Dendritic cell treated with granulocyte-macrophage colony-stimulating factor and Interleukin-4, amounts not matched to agents 40 ng/mL and 50 ng/mL, for 4 days (primary cell): ENCODE results near the gene DRAP1.
A peak's percentile ranks its signal among the peaks of the same experiment; 100 is the strongest.
"Not testable (repeated sequence)": the region's sequence is repeated elsewhere in the genome, so short reads cannot be mapped to it uniquely, and the experiment has no call there.

Experiments used
- H3K27ac Mint-ChIP-seq: one replicate; pipeline ENCODE4 v1.8.0; 2022; ENCODE audit warnings: mild to moderate bottlenecking, mixed read lengths
- H3K27me3 Mint-ChIP-seq: one replicate; pipeline ENCODE4 v1.8.0; 2022; ENCODE audit warnings: mild to moderate bottlenecking, mixed read lengths
- H3K36me3 Mint-ChIP-seq: one replicate; pipeline ENCODE4 v1.8.0; 2022; ENCODE audit warnings: low read depth, mixed read lengths
- H3K4me1 Mint-ChIP-seq: one replicate; pipeline ENCODE4 v1.8.0; 2022; ENCODE audit warnings: low read depth, mixed read lengths
- H3K4me3 Mint-ChIP-seq: one replicate; pipeline ENCODE4 v1.8.0; 2022; ENCODE audit warnings: mild to moderate bottlenecking, moderate library complexity, mixed read lengths
- H3K9me3 Mint-ChIP-seq: one replicate; pipeline ENCODE4 v1.8.0; 2022; ENCODE audit warnings: mixed read lengths
- intact Hi-C: fragments of 100-400 bp; cut with micrococcal nuclease; formaldehyde crosslinking; loops from one replicate; pipeline ENCODE4 v1.15.0; 2022

DRAP1 gene

DNA sequence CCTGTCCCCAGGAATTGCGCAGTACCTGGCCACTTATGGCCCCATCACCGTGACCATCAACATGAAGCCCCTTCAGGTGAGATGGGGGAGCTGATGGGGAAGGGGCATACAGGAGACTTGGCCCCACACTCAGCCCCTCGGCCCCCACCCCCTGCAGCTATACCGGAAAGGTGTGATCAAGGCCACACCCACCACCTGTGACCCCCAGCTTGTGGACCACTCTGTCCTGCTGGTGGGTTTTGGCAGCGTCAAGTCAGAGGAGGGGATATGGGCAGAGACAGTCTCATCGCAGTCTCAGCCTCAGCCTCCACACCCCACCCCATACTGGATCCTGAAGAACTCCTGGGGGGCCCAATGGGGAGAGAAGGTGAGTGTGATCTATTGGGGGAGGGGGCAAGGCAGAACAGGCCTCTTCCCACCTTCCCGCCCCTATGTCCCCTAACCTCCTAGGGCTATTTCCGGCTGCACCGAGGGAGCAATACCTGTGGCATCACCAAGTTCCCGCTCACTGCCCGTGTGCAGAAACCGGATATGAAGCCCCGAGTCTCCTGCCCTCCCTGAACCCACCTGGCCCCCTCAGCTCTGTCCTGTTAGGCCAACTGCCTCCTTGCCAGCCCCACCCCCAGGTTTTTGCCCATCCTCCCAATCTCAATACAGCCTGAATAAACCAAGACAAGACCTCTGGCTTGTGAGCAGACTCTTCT is 36.0 kb upstream of the DRAP1 start:
- intact Hi-C loops, result no loop called here
- Mint-ChIP-seq H3K4me3 (no peak overlapping the region), H3K36me3 (peaks cover 65% of the 10 kb centered on the region), H3K27ac (no peak overlapping the region), H3K27me3 (peaks cover 3% of the 10 kb centered on the region), H3K4me1 (peaks cover 75% of the 10 kb centered on the region), H3K9me3 (no peaks in the 10 kb centered on the region)

DNA sequence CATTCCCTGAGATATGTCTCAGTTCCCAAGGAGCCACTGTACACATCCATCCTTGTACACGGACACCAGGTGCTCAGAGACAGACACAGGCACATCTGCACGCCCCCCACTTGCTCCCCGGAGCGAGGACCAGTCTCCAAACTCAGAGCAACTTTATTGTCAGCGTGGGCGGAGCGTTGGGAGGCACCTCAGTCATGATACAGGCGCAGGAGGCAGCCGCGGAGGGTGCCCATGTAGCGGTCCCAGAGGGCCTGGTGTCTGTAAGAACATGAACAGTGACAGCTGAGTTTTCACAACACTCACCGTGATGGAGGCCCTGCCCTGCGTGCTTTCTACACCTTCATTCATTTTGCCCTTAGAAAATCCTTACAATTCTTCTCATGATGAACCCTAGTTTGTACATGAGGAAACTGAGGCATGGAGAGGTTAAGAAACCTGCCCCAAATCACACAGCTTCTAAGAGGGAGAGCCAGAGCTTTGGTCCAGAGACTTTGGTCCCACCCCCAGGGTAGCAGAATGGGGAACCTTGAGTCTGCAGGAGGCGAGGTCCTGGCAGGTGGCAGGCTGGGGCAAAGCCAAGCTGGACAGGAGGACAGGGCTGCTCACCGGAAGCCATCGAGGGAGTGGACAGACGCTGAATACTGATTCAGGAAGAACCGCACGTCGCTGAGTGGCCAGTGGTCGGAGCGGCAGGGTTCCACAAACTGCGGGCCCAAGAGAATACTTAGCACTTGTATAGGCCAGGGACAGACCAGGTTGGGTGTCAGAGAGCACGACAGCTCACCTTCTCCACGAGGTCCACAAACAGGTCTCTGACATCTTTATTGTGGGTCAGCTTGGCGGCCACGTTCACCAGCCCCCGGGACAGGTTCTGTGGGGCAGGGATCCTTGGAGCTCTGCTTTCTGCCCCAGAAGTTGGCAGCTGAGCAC is 35.2 kb upstream of the DRAP1 start:
- peaks cover 2% of the 10 kb centered on the region for H3K27me3 Mint-ChIP-seq
- H3K4me1 Mint-ChIP-seq, result peaks cover 75% of the 10 kb centered on the region
- no peak overlapping the region for H3K4me3 Mint-ChIP-seq
- H3K36me3 Mint-ChIP-seq, result peaks cover 74% of the 10 kb centered on the region
- intact Hi-C loops, result loop anchor here (1.0 to 2.0 kb wide), 2 partner anchors 105 to 173 kb away; no protein-coding TSS in a partner anchor
- H3K9me3 Mint-ChIP-seq, result no peaks in the 10 kb centered on the region
- H3K27ac Mint-ChIP-seq, result no peak overlapping the region

DNA sequence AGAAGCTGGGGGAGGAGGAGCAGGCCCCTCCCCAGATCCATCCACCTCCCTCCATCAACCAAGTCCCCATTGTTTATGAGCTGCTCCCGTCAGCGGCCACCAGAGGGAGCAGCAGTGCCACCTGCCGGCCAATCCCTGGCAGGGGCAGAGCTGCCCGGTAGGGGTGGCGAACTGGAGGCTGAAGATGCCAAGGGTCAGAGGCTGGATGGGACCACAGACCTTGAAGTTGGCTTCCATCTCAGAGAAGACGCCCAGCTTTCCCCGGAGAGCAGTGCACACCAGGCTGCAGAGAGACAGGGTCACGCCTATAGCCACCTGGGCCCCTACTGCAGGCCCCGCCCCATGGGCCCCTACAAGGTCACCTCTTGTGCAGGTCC is 34.5 kb upstream of the DRAP1 start:
- no peaks in the 10 kb centered on the region for H3K27me3 Mint-ChIP-seq
- intact Hi-C loops, result loop anchor here (1.0 to 2.0 kb wide), 2 partner anchors 105 to 174 kb away; no protein-coding TSS in a partner anchor
- no peaks in the 10 kb centered on the region for H3K9me3 Mint-ChIP-seq
- no peak overlapping the region for H3K4me3 Mint-ChIP-seq
- peaks cover 75% of the 10 kb centered on the region for H3K4me1 Mint-ChIP-seq
- no peak overlapping the region for H3K27ac Mint-ChIP-seq
- peaks cover 74% of the 10 kb centered on the region for H3K36me3 Mint-ChIP-seq

DNA sequence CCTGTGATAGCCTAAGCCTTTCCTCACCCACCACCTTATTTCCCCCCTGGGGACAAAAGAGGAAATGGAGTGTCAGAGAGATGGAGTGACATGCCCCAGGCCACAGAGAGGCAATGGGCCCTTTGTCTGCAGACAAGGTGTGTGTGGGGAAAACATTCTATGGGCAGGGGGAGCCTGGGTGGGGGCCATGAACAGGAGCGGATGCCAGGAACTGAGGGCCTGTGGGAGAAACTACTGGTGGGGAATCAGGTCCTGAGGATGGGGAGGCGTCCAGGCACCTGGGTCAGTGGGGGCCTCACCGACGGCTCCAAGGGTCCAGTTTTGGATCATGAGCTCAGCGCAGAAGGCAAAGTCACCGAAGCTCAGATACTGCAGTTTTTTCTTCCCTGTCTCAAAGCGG is 34.0 kb upstream of the DRAP1 start:
- no peak overlapping the region for H3K4me3 Mint-ChIP-seq
- H3K36me3 Mint-ChIP-seq, result peaks cover 74% of the 10 kb centered on the region
- no peaks in the 10 kb centered on the region for H3K9me3 Mint-ChIP-seq
- H3K4me1 Mint-ChIP-seq, result peaks cover 75% of the 10 kb centered on the region
- H3K27ac Mint-ChIP-seq, result no peak overlapping the region
- intact Hi-C loops, result loop anchor here (2.0 kb wide), 1 partner anchor 174 kb away; no protein-coding TSS in a partner anchor
- H3K27me3 Mint-ChIP-seq, result no peaks in the 10 kb centered on the region

DNA sequence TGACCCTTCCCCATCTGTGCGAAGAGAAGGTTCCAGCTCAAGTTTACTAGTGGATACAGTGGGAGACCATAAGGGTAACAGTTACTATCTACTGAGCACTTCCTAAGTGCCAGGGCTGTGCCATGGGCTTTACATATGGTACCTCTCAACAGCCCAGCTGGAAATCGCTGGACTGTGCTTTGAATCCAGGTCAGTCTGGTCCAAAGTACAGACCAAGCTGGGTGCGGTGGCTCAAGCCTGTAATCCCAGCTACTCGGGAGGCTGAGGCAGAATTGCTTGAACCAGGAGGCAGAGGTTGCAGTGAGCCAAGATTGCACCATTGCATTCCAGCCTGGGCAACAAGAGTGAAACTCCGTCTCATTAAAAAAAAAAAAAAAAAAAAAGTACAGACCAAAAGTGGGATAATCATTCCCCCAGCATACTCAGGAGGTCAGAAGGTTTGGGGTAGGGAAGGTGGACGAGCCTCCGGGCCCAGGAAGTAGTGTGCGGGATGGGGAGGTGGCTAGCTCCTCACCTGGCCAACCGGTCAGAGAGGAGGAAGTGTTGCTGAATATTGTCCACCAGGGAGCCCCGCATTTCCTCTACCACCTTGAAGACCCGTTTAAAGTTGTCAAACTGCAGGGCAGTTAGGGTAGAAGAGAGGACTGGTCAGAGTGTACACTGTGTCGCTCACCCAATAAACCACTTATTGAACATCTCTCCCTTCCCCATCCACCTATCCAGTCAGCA is 33.3 kb upstream of the DRAP1 start:
- Mint-ChIP-seq H3K4me1 (peaks cover 69% of the 10 kb centered on the region), H3K4me3 (no peak overlapping the region), H3K9me3 (no peaks in the 10 kb centered on the region), H3K27me3 (no peaks in the 10 kb centered on the region), H3K36me3 (peaks cover 74% of the 10 kb centered on the region), H3K27ac (no peak overlapping the region)
- intact Hi-C loops, result loop anchor here (2.0 kb wide), 1 partner anchor 175 kb away; no protein-coding TSS in a partner anchor

DNA sequence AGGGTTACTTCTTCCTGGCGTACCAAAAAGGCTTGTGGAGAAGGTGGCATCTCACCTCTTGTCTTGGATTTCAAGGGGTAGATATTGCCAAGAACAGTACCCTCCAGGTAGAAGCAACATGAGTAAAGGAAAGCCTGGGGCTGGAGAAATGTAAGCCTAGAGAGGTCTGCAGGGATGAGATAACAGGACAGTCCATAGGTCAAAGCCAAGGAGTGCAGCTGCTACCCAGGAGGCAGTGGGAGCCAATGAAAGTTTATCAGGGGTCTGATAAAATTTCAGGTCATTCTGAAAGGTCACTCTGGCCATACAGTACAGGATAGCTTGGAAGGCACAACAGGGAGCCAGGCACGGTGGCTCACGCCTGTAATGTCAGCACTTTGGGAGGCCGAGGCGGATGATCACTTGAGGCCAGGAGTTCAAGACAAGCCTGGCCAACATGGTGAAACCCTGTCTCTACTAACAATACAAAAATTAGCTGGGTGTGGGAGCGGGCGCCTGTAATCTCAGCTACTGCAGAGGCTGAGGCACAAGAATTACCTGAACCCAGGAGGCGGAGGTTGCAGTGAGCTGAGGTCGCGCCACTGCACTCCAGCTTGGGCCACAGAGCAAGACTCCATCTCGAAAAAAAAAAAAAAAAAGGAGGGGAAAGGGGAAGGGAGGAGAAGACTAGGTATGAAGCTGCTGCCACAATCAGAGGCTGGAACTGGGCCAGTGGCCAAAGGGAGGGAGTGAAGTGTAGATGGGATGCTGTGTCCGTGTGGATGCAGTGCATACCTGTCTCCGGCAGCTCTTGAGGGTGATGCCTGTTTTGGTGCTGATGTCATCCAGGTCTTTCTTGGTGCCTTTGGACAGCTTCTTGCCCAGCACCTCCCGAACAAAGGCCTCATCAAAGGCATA is 32.2 kb upstream of the DRAP1 start:
- Mint-ChIP-seq H3K4me3 (peak overlapping the region; percentile 98), H3K36me3 (peaks cover 72% of the 10 kb centered on the region), H3K4me1 (peaks cover 65% of the 10 kb centered on the region), H3K27ac (peak overlapping the region; percentile 99), H3K27me3 (no peaks in the 10 kb centered on the region), H3K9me3 (no peaks in the 10 kb centered on the region)
- intact Hi-C loops, result no loop called here

DNA sequence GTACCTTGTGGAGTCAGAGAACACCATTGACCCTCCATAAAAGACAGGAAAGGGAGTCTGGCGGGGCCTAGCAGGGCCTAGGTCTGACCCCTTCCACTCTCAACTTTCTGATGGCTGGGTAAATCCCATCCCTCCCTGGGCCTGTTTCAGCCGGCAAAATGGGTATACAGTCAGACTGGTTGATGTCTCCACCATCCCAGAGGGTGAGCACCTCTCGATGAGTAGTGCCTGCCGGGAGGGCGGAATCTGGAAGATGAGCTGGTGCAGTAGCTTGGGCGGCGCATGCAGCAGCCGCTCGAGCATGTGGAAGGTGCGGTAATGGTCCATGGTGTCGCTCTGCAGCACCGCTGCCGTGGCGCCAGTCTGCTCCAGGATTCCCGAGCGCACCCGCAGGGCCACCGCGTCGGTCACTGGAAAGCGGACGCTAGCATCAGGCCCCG is 31.5 kb upstream of the DRAP1 start:
- Mint-ChIP-seq H3K4me1 (peaks cover 72% of the 10 kb centered on the region), H3K27me3 (no peaks in the 10 kb centered on the region), H3K9me3 (no peaks in the 10 kb centered on the region), H3K4me3 (peak overlapping the region; percentile 98), H3K27ac (peak overlapping the region; percentile 99), H3K36me3 (peaks cover 72% of the 10 kb centered on the region)
- intact Hi-C loops, result loop anchor here (1.0 to 2.0 kb wide), 2 partner anchors 75 to 102 kb away; no protein-coding TSS in a partner anchor

DNA sequence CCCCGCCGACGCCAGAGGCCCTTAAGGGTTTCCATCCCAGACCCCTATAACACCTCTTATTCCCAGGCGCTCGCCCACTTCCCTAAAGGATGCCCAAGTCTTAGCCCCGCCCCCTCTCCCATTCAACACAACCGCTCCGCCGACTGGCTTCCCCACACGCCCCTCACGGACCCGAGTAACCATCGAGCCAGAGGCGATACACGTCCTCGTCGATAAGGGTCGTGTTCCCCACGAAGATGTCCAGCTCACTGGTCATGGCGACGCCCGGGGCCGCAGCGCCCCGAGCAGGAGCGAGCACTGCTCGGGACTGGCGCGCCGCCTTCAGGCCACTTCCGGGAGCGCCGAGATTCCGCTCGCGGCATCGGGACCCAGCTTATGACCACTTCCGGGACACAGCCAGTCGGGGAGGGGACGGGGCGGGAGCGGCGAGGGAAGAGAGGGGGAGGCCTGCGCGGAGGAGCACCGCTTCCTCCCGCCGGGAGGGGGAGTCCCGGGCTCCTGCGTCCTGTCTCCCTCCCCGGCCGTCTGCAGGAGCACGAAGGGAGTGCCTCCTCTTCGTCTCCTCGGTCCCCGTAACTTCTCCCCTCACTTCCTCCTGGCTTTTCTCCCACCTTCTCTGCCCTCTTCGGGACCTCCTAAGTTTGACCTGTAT is 30.9 kb upstream of the DRAP1 start, which contains the start of gene FIBP:
Gene FIBP, minus strand, starts transcription at position 309 of the 652 bp plus-strand sequence. Its CDS starts 53 bp downstream, at position 256.
- Mint-ChIP-seq H3K9me3 (no peaks in the 10 kb centered on the region), H3K4me1 (peaks cover 77% of the 10 kb centered on the region), H3K36me3 (peaks cover 68% of the 10 kb centered on the region), H3K27me3 (no peaks in the 10 kb centered on the region), H3K4me3 (peak within 1 kb of the TSS; percentile 98), H3K27ac (peak within 1 kb of the TSS; percentile 99)
- intact Hi-C loops, result loop anchor here (1.0 to 2.0 kb wide), 2 partner anchors 75 to 101 kb away; no protein-coding TSS in a partner anchor

DNA sequence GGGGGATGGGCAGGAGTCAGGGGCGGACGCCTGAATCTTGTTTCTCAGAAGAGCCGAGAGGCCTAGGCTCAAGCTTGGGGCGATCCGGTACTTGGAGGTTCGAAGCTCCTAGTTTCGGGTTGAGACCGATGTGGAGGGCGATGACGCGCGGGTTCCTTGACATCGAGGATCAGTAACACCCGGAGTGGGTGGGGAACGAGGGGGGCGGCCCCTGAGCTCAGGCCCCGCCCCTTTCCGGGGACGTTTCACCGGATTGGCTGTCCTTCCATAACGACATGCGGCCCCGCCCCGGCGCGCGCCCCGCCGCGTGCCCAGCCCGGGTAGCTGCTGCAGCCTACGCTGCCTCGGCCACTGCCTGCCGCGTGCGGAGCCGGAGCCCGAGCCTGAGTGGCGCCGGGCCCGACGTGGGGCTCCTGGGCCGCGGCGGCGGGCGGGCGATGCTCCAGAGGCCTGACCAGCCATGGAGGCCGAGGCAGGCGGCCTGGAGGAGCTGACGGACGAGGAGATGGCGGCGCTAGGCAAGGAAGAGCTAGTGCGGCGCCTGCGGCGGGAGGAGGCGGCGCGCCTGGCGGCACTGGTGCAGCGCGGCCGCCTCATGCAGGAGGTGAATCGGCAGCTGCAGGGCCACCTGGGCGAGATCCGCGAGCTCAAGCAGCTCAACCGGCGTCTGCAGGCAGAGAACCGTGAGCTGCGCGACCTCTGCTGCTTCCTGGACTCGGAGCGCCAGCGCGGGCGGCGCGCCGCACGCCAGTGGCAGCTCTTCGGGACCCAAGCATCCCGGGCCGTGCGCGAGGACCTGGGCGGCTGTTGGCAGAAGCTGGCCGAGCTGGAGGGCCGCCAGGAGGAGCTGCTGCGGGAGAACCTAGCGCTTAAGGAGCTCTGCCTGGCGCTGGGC is 28.7 kb upstream of the DRAP1 start, which contains the start of gene CCDC85B:
Gene CCDC85B, plus strand, starts transcription at position 350 of the 895 bp plus-strand sequence. Its CDS starts 111 bp downstream, at position 461.
- H3K36me3 Mint-ChIP-seq, result peaks cover 48% of the 10 kb centered on the region
- peaks cover 79% of the 10 kb centered on the region for H3K4me1 Mint-ChIP-seq
- no peaks in the 10 kb centered on the region for H3K9me3 Mint-ChIP-seq
- intact Hi-C loops, result no loop called here
- H3K4me3 Mint-ChIP-seq, result peak within 1 kb of the TSS; percentile 98
- no peaks in the 10 kb centered on the region for H3K27me3 Mint-ChIP-seq
- H3K27ac Mint-ChIP-seq, result peak within 1 kb of the TSS; percentile 99

DNA sequence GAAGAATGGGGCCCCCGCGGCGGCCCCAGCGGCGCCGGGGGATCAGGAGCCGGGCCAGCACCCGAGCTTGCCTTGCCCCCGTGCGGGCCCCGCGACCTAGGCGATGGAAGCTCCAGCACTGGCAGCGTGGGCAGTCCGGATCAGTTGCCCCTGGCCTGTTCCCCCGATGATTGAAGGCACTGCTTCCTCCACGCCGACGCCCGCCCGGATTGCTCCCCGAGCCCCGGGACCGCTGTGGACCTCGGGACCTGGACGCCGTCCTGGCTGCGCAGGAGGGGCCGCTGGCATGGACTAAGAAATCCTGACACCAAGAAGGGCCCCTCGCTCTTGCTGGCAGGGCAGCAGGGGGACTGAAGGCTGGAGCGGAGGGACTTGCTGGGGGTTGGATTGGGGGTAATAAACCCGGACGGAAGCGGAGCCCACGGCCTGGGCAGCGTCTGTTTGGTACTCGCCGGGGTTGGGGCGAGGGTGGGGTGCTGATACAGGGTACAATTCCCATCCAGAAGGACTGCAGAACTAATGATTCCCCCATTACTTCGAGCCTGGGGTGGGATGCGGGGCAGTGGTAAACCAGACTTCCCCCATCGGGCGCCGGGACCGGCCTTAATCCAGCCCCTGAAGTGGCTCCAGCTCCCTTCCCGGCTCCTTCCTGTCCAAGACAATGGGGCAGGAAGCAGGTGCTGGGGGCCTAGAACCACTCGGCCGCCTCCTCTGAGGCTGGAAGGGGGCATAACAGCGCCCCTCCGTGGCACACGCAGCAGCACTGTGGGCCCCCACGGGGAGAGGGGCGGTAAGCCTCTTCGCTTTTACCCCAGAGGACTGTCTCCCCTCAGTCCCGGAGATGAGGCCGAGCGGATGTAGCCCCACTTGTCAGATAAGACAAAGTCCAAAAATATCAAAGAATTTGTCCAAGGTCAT is 27.7 kb upstream of the DRAP1 start:
- Mint-ChIP-seq H3K9me3 (no peaks in the 10 kb centered on the region), H3K4me3 (peak overlapping the region; percentile 98), H3K36me3 (peaks cover 48% of the 10 kb centered on the region), H3K4me1 (peaks cover 84% of the 10 kb centered on the region), H3K27me3 (no peaks in the 10 kb centered on the region), H3K27ac (peak overlapping the region; percentile 99)
- intact Hi-C loops, result no loop called here

DNA sequence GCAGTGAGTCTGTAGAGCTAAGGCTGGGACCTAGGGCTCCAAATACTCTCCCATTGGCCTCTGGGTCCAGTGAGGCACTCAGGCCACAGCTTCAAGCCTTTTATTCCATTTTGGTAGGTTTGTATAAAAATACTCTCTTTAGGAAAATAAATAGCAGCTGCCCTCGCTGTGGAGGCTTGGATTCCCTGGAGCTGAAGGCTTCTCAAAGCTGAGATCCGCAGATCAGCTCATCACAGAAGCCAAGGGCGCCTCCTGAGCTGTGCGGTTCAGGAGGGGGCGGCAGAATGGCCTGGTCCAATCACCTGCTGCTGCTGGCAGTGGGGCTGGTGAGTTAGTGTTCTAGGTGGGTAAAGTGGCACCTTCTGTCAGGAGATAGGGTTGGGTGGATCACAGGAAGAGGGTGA is 27.1 kb upstream of the DRAP1 start:
- peaks cover 45% of the 10 kb centered on the region for H3K36me3 Mint-ChIP-seq
- H3K27ac Mint-ChIP-seq, result peak overlapping the region; percentile 99
- peak overlapping the region; percentile 98 for H3K4me3 Mint-ChIP-seq
- intact Hi-C loops, H3K27me3 Mint-ChIP-seq, H3K9me3 Mint-ChIP-seq: not testable (repeated sequence)
- peaks cover 81% of the 10 kb centered on the region for H3K4me1 Mint-ChIP-seq
